HepG2 (cell line): Measurements from ENCODE around the gene LZTS2. TPM values are rescaled to one million over a fixed set of nuclear protein-coding genes. Genes with fewer than 3 reads are reported as not detected.

ENCODE experiments used
- ATM ChIP-seq: fragments of 450-650 bp; IDR thresholded peaks from 2 replicates; pipeline ENCODE4 v1.7.1; 2017; ENCODE audit warnings: mild to moderate bottlenecking, borderline replicate concordance
- BRD4 ChIP-seq: sonication (generic); formaldehyde crosslinking; IDR thresholded peaks from 2 replicates; pipeline ENCODE4 v1.4.0; 2020; ENCODE audit warnings: missing genetic modification reagents
- CENPBD1 ChIP-seq: sonication (generic); formaldehyde crosslinking; IDR thresholded peaks from 2 replicates; pipeline ENCODE4 v1.8.0; 2022; ENCODE audit warnings: missing genetic modification reagents, low read depth, mild to moderate bottlenecking, borderline replicate concordance
- CENPT ChIP-seq: sonication (generic); formaldehyde crosslinking; IDR thresholded peaks from 2 replicates; pipeline ENCODE4 v1.8.0; 2022; ENCODE audit warnings: low read depth, mild to moderate bottlenecking, moderate library complexity, missing genetic modification reagents
- DRAP1 ChIP-seq: IDR thresholded peaks from 2 replicates; pipeline ENCODE4 v1.6.1; 2016; ENCODE audit warnings: missing genetic modification reagents, missing compliant biosample characterization
- HHEX ChIP-seq: IDR thresholded peaks from 2 replicates; pipeline ENCODE4 v1.6.1; 2016; ENCODE audit warnings: control low read depth
- HIVEP1 ChIP-seq: sonication (generic); formaldehyde crosslinking; IDR thresholded peaks from 2 replicates; pipeline ENCODE4 v1.4.0; 2020; ENCODE audit warnings: mild to moderate bottlenecking, missing genetic modification reagents
- HMGA1 ChIP-seq: sonication (generic); formaldehyde crosslinking; conservative IDR thresholded peaks from 2 replicates; pipeline ENCODE4 v1.4.0; 2020; ENCODE audit warnings: missing genetic modification reagents
- HMGXB3 ChIP-seq: sonication (generic); formaldehyde crosslinking; IDR thresholded peaks from 2 replicates; pipeline ENCODE4 v1.4.0; 2020; ENCODE audit warnings: missing genetic modification reagents, borderline replicate concordance
- JDP2 ChIP-seq: sonication (generic); formaldehyde crosslinking; IDR thresholded peaks from 2 replicates; pipeline ENCODE4 v1.8.1; 2022; ENCODE audit warnings: missing genetic modification reagents, borderline replicate concordance
- MEF2D ChIP-seq: sonication (generic); formaldehyde crosslinking; IDR thresholded peaks from 2 replicates; pipeline ENCODE4 v1.5.1; 2020; ENCODE audit warnings: mild to moderate bottlenecking, missing genetic modification reagents
- PAXIP1 ChIP-seq: sonication (generic); formaldehyde crosslinking; conservative IDR thresholded peaks from 2 replicates; pipeline ENCODE4 v1.4.0; 2020; ENCODE audit warnings: mild to moderate bottlenecking, missing genetic modification reagents, moderate library complexity
- PRDM4 ChIP-seq: sonication (generic); formaldehyde crosslinking; IDR thresholded peaks from 2 replicates; pipeline ENCODE4 v1.9.0; 2021; ENCODE audit warnings: missing genetic modification reagents, borderline replicate concordance
- SIN3B ChIP-seq: fragments of 150-350 bp; IDR thresholded peaks from 2 replicates; pipeline ENCODE4 v1.6.1; 2014; ENCODE audit warnings: low read length
- THAP8 ChIP-seq: sonication (generic); formaldehyde crosslinking; IDR thresholded peaks from 2 replicates; pipeline ENCODE4 v1.5.1; 2020; ENCODE audit warnings: missing genetic modification reagents, mild to moderate bottlenecking, borderline replicate concordance
- ZNF496 ChIP-seq: sonication (generic); formaldehyde crosslinking; IDR thresholded peaks from 2 replicates; pipeline ENCODE4 v1.8.1; 2023; ENCODE audit warnings: mild to moderate bottlenecking, moderate library complexity, missing genetic modification reagents; ENCODE audit not compliant: insufficient replicate concordance
- polyA plus RNA-seq, 8 experiments: library from polyadenylated mRNA; depleted of rRNA in 3 of 8; stranded (reverse) in 7 of 8; unstranded in 1 of 8; fragments of >200 nt; fragmentation: Illumina TruSeq in 4 of 8; extraction: Trizol in 4 of 8; gene quantifications; 2 replicates each; pipeline versions ENCODE4 v1.2.1 to v1.2.3, GENCODE V29; 2011 to 2016; ENCODE audit warnings: low read depth in 4 of 8, missing spikeins in 1 of 8, mixed read lengths in 1 of 8; ENCODE audit not compliant: insufficient read depth in 1 of 8
- total RNA-seq, 5 experiments: library from RNA; depleted of rRNA; stranded (reverse); fragments of >200 nt; fragmentation: Illumina TruSeq; extraction: Trizol; gene quantifications; 2 replicates each; pipeline ENCODE4 v1.2.3, GENCODE V29; 2016; ENCODE audit warnings: low read depth in 1 of 5

The LZTS2 gene
- total and polyA plus RNA-seq, 2 of the 13 experiments (the other 11 are each of a cell fraction or from before 2014, with no cell fraction given) = 43.6 to 65.6 TPM

- peak; percentile 99 for TF ChIP-seq PAXIP1 (CRISPR knock-in tag)
- TF ChIP-seq CENPBD1 (CRISPR knock-in tag) = no peak
- peak; percentile 95 for TF ChIP-seq MEF2D
- TF ChIP-seq THAP8 = no peak
- TF ChIP-seq HMGA1 (CRISPR knock-in tag) = no peak
- peak; percentile 84 for TF ChIP-seq DRAP1 (CRISPR knock-in tag)
- TF ChIP-seq CENPT (CRISPR knock-in tag) = no peak
- no peak; the same call in 1 of the 2 replicates for TF ChIP-seq BRD4 (CRISPR knock-in tag)
- no peak for TF ChIP-seq ZNF496 (CRISPR knock-in tag)
- peak; percentile 29; the same call in 1 of the 2 replicates for TF ChIP-seq HMGXB3 (CRISPR knock-in tag)
- TF ChIP-seq HHEX (CRISPR knock-in tag) = peak; percentile 60; the same call in 1 of the 2 replicates
- TF ChIP-seq HIVEP1 = peak; percentile 99
- no peak for TF ChIP-seq ATM
- TF ChIP-seq SIN3B = no peak
- TF ChIP-seq PRDM4 (CRISPR knock-in tag) = no peak
- TF ChIP-seq JDP2 (CRISPR knock-in tag) = no peak
These were observed 28.4 kb upstream of the LZTS2 start (continued) for GRCh38 chr10:100970914-100971811.
